Transverse colon (tissue), 4 donors: ENCODE results near the gene SREBF1. TPM values are rescaled to one million over a fixed set of nuclear protein-coding genes. Genes with fewer than 3 reads are reported as not detected.

Experiments used
- DNase-seq: peaks from one replicate; pipeline ENCODE4 v3.0.0-alpha.2; 2019
- H3K27ac ChIP-seq, 4 donors: fragments of 200-600 bp; sonication (generic); 2 replicates each; pipeline ENCODE4 v1.5.1; 2016 to 2018; ENCODE audit warnings: inconsistent platforms in 4 of 4
- H3K27me3 ChIP-seq: fragments of 200-600 bp; sonication (generic); 2 replicates; pipeline ENCODE4 v1.5.1; 2017; ENCODE audit warnings: inconsistent platforms
- H3K36me3 ChIP-seq, 4 donors: fragments of 200-600 bp; sonication (generic); 2 replicates each; pipeline ENCODE4 v1.5.1; 2017 to 2019; ENCODE audit warnings: inconsistent platforms in 4 of 4
- H3K4me1 ChIP-seq, 4 donors: fragments of 200-600 bp; sonication (generic); 2 replicates each; pipeline ENCODE4 v1.5.1; 2017 to 2020; ENCODE audit warnings: inconsistent platforms in 4 of 4
- H3K4me3 ChIP-seq, 4 donors: fragments of 200-600 bp; sonication (generic); 1 replicate in 1 of 4; 2 replicates in 3 of 4; pipeline versions ENCODE4 v1.5.1 to v1.6.1; 2017 to 2019; ENCODE audit warnings: inconsistent platforms in 4 of 4
- H3K9me3 ChIP-seq, 2 donors: fragments of 200-600 bp; sonication (generic); 2 replicates each; pipeline ENCODE4 v1.5.1; 2017 to 2019; ENCODE audit warnings: inconsistent platforms in 2 of 2
- CTCF ChIP-seq, 5 experiments: fragments of 200-600 bp in 3 of 5; fragments of 450-650 bp in 2 of 5; sonication (generic) in 3 of 5; IDR thresholded peaks; 1 replicate in 2 of 5; 2 replicates in 3 of 5; pipeline ENCODE4 v1.5.1; 2016 to 2017; ENCODE audit warnings: antibody characterized with exemption in 5 of 5, inconsistent platforms in 3 of 5, mild to moderate bottlenecking in 2 of 5, moderate library complexity in 1 of 5
- EP300 ChIP-seq: sonication (generic); formaldehyde crosslinking; IDR thresholded peaks from one replicate; pipeline ENCODE4 v1.6.1; 2017; ENCODE audit warnings: antibody characterized with exemption, low read depth
- POLR2A ChIP-seq: fragments of 450-650 bp; IDR thresholded peaks from one replicate; pipeline ENCODE4 v1.6.1; 2016; ENCODE audit warnings: antibody characterized with exemption, mild to moderate bottlenecking, moderate library complexity
- POLR2AphosphoS5 ChIP-seq, 3 donors: sonication (generic); formaldehyde crosslinking; IDR thresholded peaks; one replicate each; pipeline ENCODE4 v1.6.1; 2016; ENCODE audit warnings: antibody characterized with exemption in 3 of 3
- WGBS, 2 donors: methylation state at CpG; one replicate each; pipeline ENCODE4 v1.1.5; 2018; ENCODE audit warnings: low coverage in 1 of 2; 5-methylcytosine and 5-hydroxymethylcytosine counted together
- in situ Hi-C, 4 donors: fragments of 200-750 bp; cut with MboI; loops; one replicate each; pipeline versions ENCODE4 v1.15.0 to v1.15.1; 2017; ENCODE audit warnings: low sequenced_read_pairs in 3 of 4, low pct_ligation_motif_present in 1 of 4, low pct_unique_long_range_greater_than_20kb in 1 of 4
- intact Hi-C: fragments of 100-400 bp; cut with DNase I; formaldehyde crosslinking; loops from one replicate; pipeline ENCODE4 v1.15.1; 2023; ENCODE audit warnings: low total_unique reads
- total RNA-seq, 4 donors: library from RNA; depleted of rRNA; stranded (reverse); fragments of >200 nt; gene quantifications; one replicate each; pipeline ENCODE4 v1.1.0, GENCODE V29; 2016

The SREBF1 gene
- total RNA-seq, result 100 to 1,000 TPM in 3 of 4 donors, 10 to 100 TPM in 1; 45.7 to 206 (median 148) TPM

DNA sequence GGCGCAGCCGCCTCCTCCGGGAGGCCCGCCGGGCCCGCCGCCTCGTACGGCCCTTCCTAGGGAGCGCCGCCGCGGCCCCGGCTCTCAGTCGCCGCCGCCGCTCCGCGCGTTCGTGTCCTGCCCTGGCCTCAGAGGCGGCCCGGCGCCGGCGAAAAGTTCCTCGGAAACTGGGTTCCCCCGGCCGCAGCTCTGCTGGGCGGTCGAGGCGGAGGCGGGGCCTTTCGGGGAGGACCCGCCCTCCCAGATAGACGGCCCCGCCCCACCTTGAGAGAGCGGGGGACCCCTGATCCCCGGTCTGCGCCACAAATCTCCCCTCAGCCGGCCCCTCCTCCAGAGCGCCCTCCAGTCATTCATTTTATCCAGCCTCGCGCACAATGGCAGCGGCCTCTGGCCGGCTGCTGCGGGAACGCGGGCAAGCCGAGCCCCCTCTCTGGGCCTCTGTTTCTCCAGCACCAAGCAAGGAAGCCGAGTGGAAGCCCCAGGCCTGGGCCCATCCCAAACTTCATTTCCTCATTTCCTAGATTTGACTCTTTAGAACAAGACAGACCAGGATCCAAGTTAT is at the start of gene SREBF1:
Gene SREBF1, minus strand, starts transcription at position 169 of the 562 bp plus-strand sequence. CDS start 169 bp downstream, outside the sequence.
- Histone ChIP-seq H3K36me3 (no peaks in the 10 kb centered on the region), H3K27me3 (no peaks in the 10 kb centered on the region), H3K4me3 (peak within 1 kb of the TSS; percentile 65 to 98 (median 74)), H3K27ac (peak within 1 kb of the TSS; percentile 98 to 100 (median 99)), H3K9me3 (no peaks in the 10 kb centered on the region), H3K4me1 (peaks cover 31 to 75% (median 67%) of the 10 kb centered on the region in 4 donors)
- WGBS, 2 donors, result 2% methylated on average over 35 of the region's 52 CpGs; no CpG with 5 or more reads in 1 of the 2 donors
- TF ChIP-seq POLR2A (no peak), POLR2AphosphoS5 (IDR thresholded peaks at IDR 0.05) (peak in 1 of 3 donors; percentile 68)
- in situ Hi-C loops (no loop called here), intact Hi-C loops (no loop called here)
- peak; percentile 73 for DNase-seq

DNA sequence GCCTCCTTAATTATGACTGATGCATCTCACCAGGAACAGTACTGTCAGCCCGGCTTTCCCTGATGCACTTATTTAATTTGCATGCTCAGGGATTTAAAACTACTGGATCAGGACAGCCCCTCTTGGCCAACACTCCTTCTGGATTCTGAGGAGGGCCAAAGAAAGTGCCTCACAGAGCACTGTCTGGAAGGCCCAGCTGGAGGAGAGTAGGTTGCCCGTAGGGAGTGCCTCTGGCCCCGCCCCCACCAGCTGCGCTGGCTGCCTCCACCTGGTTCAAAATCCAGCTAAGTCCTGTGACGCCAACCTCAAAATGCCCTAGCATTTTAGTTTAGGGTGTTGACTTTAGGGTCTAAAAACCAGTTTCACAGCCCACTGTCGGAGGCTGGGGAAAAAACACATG is 49.4 kb upstream of the SREBF1 start:
- WGBS, 2 donors, result 72% methylated on average over 6 of the region's 6 CpGs; no CpG with 5 or more reads in 1 of the 2 donors
- peaks cover 0 to 6% (median 0%) of the 10 kb centered on the region in 4 donors for H3K36me3 ChIP-seq

DNA sequence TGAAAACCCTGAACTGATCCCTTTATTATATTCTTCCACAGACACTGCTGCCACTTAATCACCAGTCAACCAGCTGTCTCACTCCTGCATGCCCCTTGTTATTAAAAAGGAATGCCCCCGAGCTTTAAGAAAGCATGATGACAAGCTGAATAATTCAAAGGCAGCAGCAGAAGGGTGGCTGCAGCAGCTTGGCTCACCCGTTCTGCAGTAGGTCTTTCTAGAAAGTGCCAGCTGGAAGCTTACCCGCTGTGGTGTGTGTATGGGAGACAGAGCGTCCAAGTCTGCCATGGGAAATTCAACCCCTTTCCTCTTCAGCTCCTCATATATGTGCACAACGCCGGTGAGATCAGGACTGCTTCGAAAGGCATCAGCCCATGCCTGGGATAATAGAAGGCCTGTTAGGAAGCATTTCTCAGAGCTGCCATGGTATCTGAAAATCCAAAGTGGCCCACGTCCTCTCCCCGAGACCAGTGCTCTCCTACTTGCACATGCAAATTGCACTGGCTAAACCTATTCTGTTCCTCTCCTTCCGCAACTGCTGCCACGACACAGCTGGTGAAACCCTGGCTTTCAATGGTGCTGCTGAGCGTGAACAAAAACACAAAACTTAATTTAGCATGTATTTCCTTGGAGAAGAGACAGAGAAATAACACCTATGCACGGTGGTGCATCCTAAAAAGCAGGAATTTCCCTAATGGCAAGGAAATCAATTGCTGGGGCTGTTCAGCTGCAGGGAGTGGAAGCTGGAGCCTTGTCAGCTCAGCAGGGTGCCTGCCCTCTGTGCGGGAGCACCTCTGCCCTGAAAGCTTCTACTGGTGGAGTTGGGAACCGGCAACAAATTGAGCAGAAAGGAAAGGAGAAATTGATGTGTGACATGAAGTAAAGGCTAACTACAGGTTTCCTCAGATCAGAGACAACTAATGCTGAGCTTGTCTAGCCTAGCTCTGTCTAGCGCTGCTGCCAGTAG is 47.9 kb upstream of the SREBF1 start:
- intact Hi-C loops, result no loop called here
- no peak overlapping the region for H3K27ac ChIP-seq
- H3K4me1 ChIP-seq, result peaks cover 0 to 2% (median 0%) of the 10 kb centered on the region in 4 donors
- no peak for DNase-seq
- H3K9me3 ChIP-seq, result no peaks in the 10 kb centered on the region
- no peaks in the 10 kb centered on the region for H3K27me3 ChIP-seq
- 92 to 96% methylated on average over 8 to 16 of the region's 16 CpGs for WGBS, 2 donors
- H3K36me3 ChIP-seq, result peaks cover 0 to 6% (median under 1%) of the 10 kb centered on the region in 4 donors
- H3K4me3 ChIP-seq, result no peak overlapping the region
- TF ChIP-seq EP300 (no peak), POLR2A (no peak), CTCF (IDR thresholded peaks at IDR 0.05) (no peak), POLR2AphosphoS5 (IDR thresholded peaks at IDR 0.05) (no peak)
- in situ Hi-C loops, result loop anchor here in 2 of 4 donors (10.0 to 25.0 kb wide), 3 partner anchors 150 to 197 kb away; partner anchors contain the start of genes ATPAF2 (in 2 of the 2), GID4 (in 2 of the 2) and RAI1 (in 1 of the 2)

More for the DNA sequence above, 49.4 kb upstream of the SREBF1 start:
- peak overlapping the region in 1 of 4 donors; percentile 3 for H3K27ac ChIP-seq
- intact Hi-C loops (no loop called here), in situ Hi-C loops (loop anchor here in 2 of 4 donors (10.0 to 25.0 kb wide), 3 partner anchors 149 to 199 kb away; partner anchors contain the start of genes ATPAF2 (in 2 of the 2), GID4 (in 2 of the 2) and RAI1 (in 1 of the 2))
- H3K4me3 ChIP-seq, result no peak overlapping the region
- no peaks in the 10 kb centered on the region for H3K9me3 ChIP-seq
- H3K27me3 ChIP-seq, result no peaks in the 10 kb centered on the region
- H3K4me1 ChIP-seq, result peaks cover 0 to 2% (median 0%) of the 10 kb centered on the region in 4 donors
- DNase-seq, result peak; percentile 41
- TF ChIP-seq EP300 (no peak), POLR2A (no peak), POLR2AphosphoS5 (IDR thresholded peaks at IDR 0.05) (no peak), CTCF (IDR thresholded peaks at IDR 0.05) (no peak)

DNA sequence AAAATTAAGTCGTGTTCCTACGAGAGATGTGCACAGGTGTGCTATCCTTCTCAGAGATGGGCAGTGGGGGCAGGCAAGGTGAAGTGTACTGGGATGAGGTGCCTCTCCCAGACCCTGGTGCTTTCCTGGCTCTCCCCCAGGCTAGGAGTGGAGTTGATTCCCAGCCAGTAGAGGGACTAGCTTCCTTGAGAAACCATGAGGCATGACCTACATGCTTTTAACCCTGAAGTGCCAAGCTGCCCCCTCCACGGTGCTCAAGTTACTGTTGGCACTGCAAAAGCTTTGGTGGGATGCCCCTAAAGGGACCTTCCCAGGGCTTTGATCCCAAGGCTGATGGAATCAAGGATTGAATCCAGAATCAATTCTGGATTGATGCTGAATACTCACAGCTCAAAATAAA is 47.0 kb upstream of the SREBF1 start:
- H3K27me3 ChIP-seq, result no peaks in the 10 kb centered on the region
- in situ Hi-C loops, result loop anchor here in 2 of 4 donors (10.0 to 25.0 kb wide), 3 partner anchors 151 to 196 kb away; partner anchors contain the start of genes ATPAF2 (in 2 of the 2), GID4 (in 2 of the 2) and RAI1 (in 1 of the 2)
- H3K36me3 ChIP-seq, result peaks cover 0 to 10% (median 3%) of the 10 kb centered on the region in 4 donors
- no peak for DNase-seq
- H3K4me1 ChIP-seq, result peaks cover 0 to 2% (median under 1%) of the 10 kb centered on the region in 4 donors
- intact Hi-C loops, result no loop called here
- 85 to 93% methylated on average over 3 of the region's 3 CpGs for WGBS, 2 donors
- H3K9me3 ChIP-seq, result no peaks in the 10 kb centered on the region
- H3K4me3 ChIP-seq, result no peak overlapping the region
- TF ChIP-seq EP300 (no peak), POLR2AphosphoS5 (IDR thresholded peaks at IDR 0.05) (no peak)
- H3K27ac ChIP-seq, result no peak overlapping the region
